ENCODE measurements around the gene PDE3A. TPM values are rescaled to one million over a fixed set of nuclear protein-coding genes. Genes with fewer than 3 reads are reported as not detected.

The PDE3A gene
- total RNA-seq, 1 experiment from 2014 or later: 0.12 TPM

- CTCF ChIA-PET: interaction anchor here (3.8 kb wide), 1 partner anchor 11 kb away, joined by 12 read pairs; no protein-coding TSS in a partner anchor
- POLR2A ChIA-PET: no interaction called here
- TF ChIP-seq EZH2 (IDR thresholded peaks at IDR 0.05) (no peak), SP1 (IDR thresholded peaks at IDR 0.05; ENCODE audit: low read depth) (no peak), ZNF274 (IDR thresholded peaks at IDR 0.05; ENCODE audit: low read depth, low read length) (no peak), EZH2phosphoT487 (IDR thresholded peaks at IDR 0.05; ENCODE audit: borderline replicate concordance) (no peak), ATF3 (IDR thresholded peaks at IDR 0.05) (no peak), CBX3 (IDR thresholded peaks at IDR 0.05; ENCODE audit: low read depth) (no peak), REST (IDR thresholded peaks at IDR 0.05; ENCODE audit: low read depth) (no peak), SIN3A (IDR thresholded peaks at IDR 0.05; ENCODE audit: low read depth) (no peak), RAD21 (IDR thresholded peaks at IDR 0.05; ENCODE audit: low read depth) (no peak), EGR1 (IDR thresholded peaks at IDR 0.05; ENCODE audit: low read depth) (no peak), TCF7L2 (IDR thresholded peaks at IDR 0.05; ENCODE audit: borderline replicate concordance, extremely low read depth, insufficient read depth, insufficient read length) (no peak), JUND (IDR thresholded peaks at IDR 0.05) (no peak), POLR2A (IDR thresholded peaks at IDR 0.05; ENCODE audit: borderline replicate concordance, extremely low read depth, insufficient read depth, insufficient read length) (no peak), ZBTB33 (IDR thresholded peaks at IDR 0.05; ENCODE audit: extremely low read depth, insufficient replicate concordance, low read length) (no peak), SRF (IDR thresholded peaks at IDR 0.05; ENCODE audit: low read depth) (no peak), POLR2AphosphoS5 (IDR thresholded peaks at IDR 0.05; ENCODE audit: low read depth, low read length) (no peak)
- TF ChIP-seq, protein P1, sequence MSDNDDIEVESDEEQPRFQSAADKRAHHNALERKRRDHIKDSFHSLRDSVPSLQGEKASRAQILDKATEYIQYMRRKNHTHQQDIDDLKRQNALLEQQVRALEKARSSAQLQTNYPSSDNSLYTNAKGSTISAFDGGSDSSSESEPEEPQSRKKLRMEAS (IDR thresholded peaks at IDR 0.05): no peak
- TF ChIP-seq, protein P2, sequence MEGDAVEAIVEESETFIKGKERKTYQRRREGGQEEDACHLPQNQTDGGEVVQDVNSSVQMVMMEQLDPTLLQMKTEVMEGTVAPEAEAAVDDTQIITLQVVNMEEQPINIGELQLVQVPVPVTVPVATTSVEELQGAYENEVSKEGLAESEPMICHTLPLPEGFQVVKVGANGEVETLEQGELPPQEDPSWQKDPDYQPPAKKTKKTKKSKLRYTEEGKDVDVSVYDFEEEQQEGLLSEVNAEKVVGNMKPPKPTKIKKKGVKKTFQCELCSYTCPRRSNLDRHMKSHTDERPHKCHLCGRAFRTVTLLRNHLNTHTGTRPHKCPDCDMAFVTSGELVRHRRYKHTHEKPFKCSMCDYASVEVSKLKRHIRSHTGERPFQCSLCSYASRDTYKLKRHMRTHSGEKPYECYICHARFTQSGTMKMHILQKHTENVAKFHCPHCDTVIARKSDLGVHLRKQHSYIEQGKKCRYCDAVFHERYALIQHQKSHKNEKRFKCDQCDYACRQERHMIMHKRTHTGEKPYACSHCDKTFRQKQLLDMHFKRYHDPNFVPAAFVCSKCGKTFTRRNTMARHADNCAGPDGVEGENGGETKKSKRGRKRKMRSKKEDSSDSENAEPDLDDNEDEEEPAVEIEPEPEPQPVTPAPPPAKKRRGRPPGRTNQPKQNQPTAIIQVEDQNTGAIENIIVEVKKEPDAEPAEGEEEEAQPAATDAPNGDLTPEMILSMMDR (IDR thresholded peaks at IDR 0.05 in 2 of 3, conservative IDR thresholded peaks at IDR 0.05 in 1 of 3; ENCODE audit: borderline replicate concordance in 1 of 3, insufficient read depth in 1 of 3, low read depth in 2 of 3, low read length in 2 of 3): no peak
- Histone ChIP-seq H3K9me2 (ENCODE audit: insufficient read depth) (no peaks in the 10 kb centered on the region), H3K4me2 (ENCODE audit: low read length) (no peak overlapping the region), H3K79me2 (ENCODE audit: insufficient read depth, low read length) (no peaks in the 10 kb centered on the region), H3K36me3 (ENCODE audit: control insufficient read depth in 1 of 2, insufficient read depth in 2 of 2, low read length in 2 of 2) (no peaks in the 10 kb centered on the region), H3K27ac (ENCODE audit: low read depth, low read length) (no peak overlapping the region), H3K4me3 (replicated peaks in 1 of 2; ENCODE audit: low read depth in 1 of 2, low read length in 2 of 2) (no peak overlapping the region), H3K27me3 (ENCODE audit: insufficient read depth, low read length) (no peaks in the 10 kb centered on the region), H3K9ac (ENCODE audit: low read length) (no peak overlapping the region), H3K4me1 (ENCODE audit: control insufficient read depth in 1 of 2, insufficient read depth in 2 of 2, low read length in 2 of 2) (no peaks in the 10 kb centered on the region), H4K20me1 (ENCODE audit: insufficient read depth) (no peaks in the 10 kb centered on the region), H2AFZ (ENCODE audit: low read depth, low read length, poor library complexity, severe bottlenecking) (no peak overlapping the region), H3K9me3 (ENCODE audit: control insufficient read depth in 1 of 2, insufficient read depth in 1 of 2, low read depth in 1 of 2, low read length in 2 of 2) (no peaks in the 10 kb centered on the region)
- intact Hi-C loops (cut with micrococcal nuclease): no loop called here
- DNase-seq (ENCODE audit: low read depth, low spot score): no peak
- no peak for ATAC-seq
- no TSS peak for BruUV-seq (replicated peaks)
- RAD21 ChIA-PET (ENCODE audit: low non-redundant PET in 1 of 2, low total read pairs in 2 of 2, uncharacterized antibody in 2 of 2, unreplicated experiment in 2 of 2): no interaction called here
Observed at GRCh38 chr12:20560935-20561334, 192.6 kb downstream of the PDE3A start.

Measured in HCT116 (cell line).